Ecto neural progenitor cell (in vitro differentiated cells): Measurements from ENCODE around the gene EXD3.
A peak's percentile ranks its signal among the peaks of the same experiment; 100 is the strongest.
"Not testable (repeated sequence)": the region's sequence is repeated elsewhere in the genome, so short reads cannot be mapped to it uniquely, and the experiment has no call there.

Experiments
- DNase-seq: peaks from one replicate; pipeline ENCODE4 v3.0.0-alpha.2; 2018; ENCODE audit warnings: low spot score

The EXD3 gene

GRCh38 chr9:137339908-137340462 lies 83.0 kb downstream of the EXD3 start:
- DNase-seq, result not testable (repeated sequence)

DNA sequence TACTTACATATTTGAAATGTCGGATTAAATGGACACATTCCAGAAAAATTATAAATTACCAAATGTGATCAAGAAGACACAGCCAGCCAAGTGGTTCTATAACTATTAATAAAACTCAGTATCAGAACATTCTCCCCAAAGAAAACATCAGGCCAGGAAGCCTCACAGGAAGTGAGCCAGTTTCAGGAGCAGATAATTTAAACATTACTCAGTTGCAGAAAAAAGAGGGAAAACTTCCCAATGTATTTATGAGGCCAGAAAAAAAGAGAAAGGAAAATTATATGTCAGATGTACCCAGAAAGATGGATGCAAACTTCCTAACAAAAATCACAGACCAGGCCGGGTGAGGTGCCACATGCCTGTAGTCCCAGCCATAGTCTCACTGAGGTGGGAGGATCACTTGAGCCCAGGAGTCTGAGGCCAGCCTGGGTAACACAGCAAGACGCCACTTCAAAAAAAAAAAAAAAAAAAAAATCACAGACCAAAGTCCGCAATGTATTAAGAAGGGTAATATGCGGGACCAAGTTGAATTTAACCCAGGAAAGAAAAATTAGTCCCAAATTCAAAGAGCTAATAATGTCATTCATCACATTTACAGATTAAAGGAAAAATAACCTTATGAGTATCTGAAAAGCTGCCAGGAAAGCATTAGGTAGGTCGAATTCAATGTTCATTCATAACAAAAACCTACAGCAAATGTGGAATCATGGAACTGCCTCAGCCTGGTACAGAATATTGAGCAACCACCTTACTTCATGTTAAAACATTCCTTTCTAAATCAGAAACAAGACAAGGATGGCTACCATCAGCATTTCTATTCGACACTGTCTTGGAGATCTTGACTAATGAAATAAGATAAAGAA lies 83.7 kb downstream of the EXD3 start:
- no peak for DNase-seq

- no peak for DNase-seq
These were observed 86.2 kb downstream of the EXD3 start for GRCh38 chr9:137336735-137337134.

GRCh38 chr9:137333016-137333671 lies 89.8 kb downstream of the EXD3 start:
- no peak for DNase-seq

GRCh38 chr9:137331929-137332328 lies 91.0 kb downstream of the EXD3 start:
- no peak for DNase-seq

- no peak for DNase-seq
These were observed 92.3 kb downstream of the EXD3 start for GRCh38 chr9:137330689-137331088.

- not testable (repeated sequence) for DNase-seq
These were observed 93.4 kb downstream of the EXD3 start for GRCh38 chr9:137329590-137329989.

- not testable (repeated sequence) for DNase-seq
These were observed 95.1 kb downstream of the EXD3 start for GRCh38 chr9:137327641-137328550.

GRCh38 chr9:137326445-137327065 lies 96.4 kb downstream of the EXD3 start:
- no peak for DNase-seq

- DNase-seq, result no peak
These were observed 97.2 kb downstream of the EXD3 start for GRCh38 chr9:137325799-137326198.

GRCh38 chr9:137325124-137325523 lies 97.8 kb downstream of the EXD3 start:
- DNase-seq, result no peak

- no peak for DNase-seq
These were observed 99.2 kb downstream of the EXD3 start for GRCh38 chr9:137323531-137324331.

DNA sequence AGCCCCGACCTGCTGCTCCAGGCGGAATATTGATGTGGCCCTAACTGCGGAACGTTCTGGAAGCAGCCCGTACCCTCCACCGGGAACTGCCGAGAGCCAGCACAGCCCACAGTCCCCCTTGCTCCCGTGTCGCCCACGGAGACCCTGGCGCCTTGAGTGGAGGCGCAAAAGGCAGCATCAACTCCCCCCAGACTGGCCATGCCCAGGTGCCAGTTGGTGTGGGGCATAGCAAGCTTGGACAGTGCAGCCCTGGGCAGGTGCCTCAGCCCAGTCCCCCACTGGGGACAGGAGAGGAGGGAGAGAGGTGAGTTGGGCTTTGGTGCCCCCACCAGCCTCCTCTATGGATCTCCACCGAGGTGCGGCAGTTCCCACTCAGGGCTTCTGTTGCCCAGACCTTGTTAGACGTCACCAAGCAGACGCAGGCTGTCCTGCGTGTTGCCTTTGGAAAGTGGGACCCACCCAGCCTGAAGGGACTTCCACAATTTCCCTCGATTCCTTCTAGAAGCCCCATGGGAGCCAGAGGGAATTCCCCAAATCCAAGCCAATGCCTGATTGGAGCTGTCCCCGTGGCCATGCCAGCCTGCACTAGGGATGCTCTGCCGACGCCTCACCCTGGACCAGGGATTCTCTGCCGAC lies 101.1 kb downstream of the EXD3 start:
- no peak for DNase-seq

GRCh38 chr9:137320555-137321384 lies 102.2 kb downstream of the EXD3 start:
- DNase-seq, result peak; percentile 62

- peak; percentile 48 for DNase-seq
These were observed 103.0 kb downstream of the EXD3 start for GRCh38 chr9:137319739-137320551.

DNA sequence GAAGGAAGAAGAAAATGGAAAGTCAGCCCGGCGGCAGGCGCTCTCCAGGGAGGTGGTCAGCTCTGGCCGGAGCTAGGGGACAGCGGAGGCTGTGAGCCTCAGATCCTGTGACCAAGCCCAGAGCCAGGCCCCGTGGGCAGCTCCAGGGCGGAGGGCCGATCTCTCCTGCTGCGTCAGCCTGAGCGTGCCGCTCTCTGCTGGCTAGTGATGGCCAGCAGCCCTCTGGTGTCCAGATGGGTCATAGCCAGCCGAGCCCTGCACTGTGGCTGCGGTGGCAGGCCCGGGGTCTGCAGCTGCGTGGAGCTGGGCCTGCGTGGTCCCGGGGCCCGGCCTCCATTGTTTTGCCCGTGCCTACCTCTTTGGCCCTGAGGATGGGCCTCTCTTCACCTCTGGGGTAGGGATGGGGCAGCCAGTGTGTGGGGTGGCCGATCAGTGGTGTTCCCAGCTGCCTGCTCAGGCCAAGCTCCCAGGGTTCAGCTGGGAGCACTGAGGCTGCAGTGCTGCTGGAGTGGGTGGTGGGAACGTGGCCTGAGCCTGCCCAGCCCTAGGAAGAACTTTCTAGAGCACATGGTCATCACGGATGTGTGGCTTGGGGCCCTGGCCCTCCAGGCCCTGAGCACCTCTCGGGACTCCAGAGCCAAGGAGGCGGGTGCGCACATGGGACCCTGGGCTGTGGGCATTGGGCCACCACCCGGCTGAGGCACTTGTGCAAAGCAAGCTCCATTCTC lies 103.8 kb downstream of the EXD3 start:
- peak; percentile 83 for DNase-seq

GRCh38 chr9:137318602-137319001 lies 104.4 kb downstream of the EXD3 start:
- no peak for DNase-seq
